HK-2 (cell line): ENCODE measurements around the gene CD109.

Source experiments
- DNase-seq: peaks from one replicate; pipeline ENCODE4 v3.0.0-alpha.2; 2018; ENCODE audit not compliant: unreplicated experiment

The CD109 gene

DNA sequence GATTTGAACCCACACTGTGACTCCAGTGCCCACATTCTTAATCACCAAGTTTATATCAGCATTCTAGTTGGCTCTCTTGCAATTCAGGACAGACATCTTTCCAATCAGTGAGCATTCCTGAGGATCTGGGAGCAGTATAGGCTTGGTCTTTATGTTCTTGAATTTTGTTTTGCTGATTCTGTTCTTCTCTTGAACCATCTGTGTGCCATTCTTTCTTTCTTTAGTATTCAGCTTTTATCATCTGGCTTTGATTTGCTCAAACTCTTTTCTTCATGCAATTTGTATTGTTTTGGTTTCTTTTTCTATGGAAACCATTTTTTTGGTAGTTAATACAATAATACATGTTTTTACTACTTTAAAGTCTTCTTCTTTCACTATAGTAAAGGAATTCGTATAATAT lies 162.4 kb downstream of the CD109 start:
- no peak for DNase-seq

DNA sequence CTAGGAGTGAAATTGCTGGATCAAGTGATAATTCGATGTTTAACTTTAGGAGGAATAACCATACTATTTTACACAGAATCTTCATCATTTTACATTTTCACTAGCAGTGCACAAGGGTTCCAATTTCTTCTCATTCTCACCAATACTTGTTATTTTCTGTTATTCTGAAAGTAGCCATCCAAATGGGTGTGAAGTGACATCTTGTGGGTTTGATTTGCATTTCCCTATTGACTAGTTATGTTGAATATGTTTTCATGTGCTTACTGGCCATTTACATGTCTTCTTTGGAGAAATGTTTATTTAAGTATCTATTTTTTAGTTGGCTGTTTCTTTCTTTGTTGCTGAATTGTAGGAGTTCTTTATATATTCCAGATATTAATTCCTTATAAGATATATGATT lies 164.3 kb downstream of the CD109 start:
- DNase-seq: no peak

DNA sequence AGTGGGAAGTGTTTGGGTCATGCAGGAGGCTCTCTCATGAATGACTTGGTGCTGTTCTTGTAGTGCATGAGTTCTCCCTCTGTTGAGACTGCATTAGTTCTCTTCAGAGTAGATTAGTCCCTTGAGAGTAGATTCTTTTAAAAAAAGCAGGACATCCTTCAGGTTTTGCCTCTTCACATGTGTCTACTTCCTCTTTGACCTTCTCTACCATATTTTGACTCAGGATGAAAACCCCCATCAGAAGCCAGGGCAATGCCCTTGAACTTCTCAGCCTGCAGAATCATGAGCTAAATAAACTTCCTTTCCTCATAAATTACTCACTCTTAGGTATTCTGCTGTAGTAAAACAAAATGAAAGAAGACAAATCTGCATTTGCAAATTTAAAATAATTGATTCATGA lies 170.3 kb downstream of the CD109 start:
- DNase-seq: no peak

DNA sequence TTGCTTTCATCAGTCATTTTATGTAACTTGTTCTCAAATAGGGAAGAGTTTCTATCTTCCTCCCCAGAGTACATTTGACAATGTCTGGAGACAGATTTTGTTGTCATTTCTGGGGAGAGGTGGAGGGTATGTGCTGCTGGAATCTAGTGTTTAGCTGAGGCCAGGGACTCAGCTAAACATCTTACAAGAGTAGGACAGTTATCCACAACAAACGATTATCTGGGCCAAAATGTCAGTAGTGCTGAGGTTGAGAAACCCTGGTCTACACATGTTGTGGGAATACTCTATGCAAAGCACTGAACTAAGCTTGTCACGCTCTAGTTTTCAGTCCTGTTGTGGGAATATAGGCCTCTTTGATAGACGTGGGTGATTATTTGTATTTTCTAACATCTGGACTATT lies 171.4 kb downstream of the CD109 start:
- DNase-seq: no peak

DNA sequence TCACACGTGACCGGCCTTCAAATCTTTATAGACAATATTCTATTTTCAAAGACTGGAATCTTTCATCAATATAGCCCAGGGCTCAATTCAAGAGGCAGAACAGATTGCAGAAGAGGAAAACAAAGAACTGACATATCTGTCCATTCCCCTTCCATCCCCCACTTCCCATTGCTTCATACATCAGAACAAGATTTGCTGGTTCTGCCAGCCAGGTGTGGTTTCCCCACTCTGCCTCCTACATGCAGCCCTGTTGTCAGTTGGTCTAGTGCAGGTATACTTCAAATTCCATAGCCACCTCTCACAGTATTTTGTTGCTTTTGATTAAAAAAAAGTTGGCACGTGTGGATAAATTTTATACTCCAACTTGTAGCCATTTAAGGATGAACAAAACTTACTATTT lies 174.9 kb downstream of the CD109 start:
- no peak for DNase-seq

DNA sequence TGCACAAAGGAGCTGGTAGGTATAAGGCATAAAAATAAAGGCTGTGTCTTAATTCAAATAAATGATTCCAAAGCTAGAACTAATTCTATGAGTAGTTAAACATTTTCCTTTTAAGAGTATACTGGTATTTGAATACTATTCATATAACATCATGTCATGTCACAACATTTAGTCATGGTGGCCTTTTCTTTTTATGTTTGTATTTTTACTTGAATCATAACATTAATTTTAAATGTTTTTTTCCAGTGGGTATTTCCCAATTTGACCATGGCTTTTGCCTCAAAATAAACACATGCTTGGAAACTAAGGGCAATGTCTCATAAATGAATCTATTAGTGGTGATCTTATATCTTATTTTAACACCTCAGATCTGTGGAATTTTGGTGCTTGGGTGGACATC lies 177.1 kb downstream of the CD109 start:
- DNase-seq: no peak
